GM12801 (cell line): Measurements from ENCODE around the gene DNAJC11.

Experiments used
- TF ChIP-seq, protein P1 (sequence below): IDR thresholded peaks from one replicate; pipeline ENCODE4 v1.5.1; 2011; ENCODE audit warnings: control low read depth; ENCODE audit not compliant: insufficient read length; ENCODE audit errors: extremely low read depth

DNAJC11 gene

DNA sequence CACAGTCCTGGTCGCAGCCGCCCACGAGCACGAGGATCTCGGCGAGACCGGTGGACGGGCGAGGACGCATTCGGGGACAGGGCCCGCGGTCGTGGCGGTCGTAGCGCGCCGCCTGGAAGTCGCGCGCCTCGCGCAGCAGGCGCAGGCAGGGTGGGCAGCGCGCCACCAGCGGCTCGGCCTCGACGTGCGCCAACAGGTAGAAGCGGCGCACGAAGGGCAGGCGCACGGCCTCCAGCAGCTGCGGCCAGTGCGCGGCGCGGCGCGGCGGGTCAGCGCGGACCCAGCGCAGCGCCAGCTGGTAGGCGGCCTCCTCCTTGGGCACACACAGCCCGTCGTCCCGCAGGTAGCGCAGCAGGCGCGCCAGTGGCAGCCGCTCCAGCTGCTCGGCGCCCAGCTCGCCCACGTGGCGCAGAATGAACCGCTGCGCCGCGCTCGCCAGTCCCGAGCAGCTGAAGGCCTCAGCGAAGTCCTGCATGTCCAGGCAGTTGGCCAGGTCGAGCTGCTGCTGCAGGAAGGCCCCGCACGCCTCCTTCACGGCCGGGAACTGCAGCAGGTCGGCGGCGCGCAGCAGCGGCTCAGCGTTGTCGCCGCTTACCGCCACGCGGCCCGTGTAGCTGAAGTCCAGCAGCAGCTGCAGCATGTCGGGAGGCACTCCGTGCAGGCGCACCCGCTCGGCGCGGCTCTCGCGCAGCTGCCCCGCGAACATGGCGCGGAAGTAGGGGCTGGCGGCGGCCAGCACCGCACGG, 99.5 kb downstream of the DNAJC11 start:
- TF ChIP-seq, protein P1, sequence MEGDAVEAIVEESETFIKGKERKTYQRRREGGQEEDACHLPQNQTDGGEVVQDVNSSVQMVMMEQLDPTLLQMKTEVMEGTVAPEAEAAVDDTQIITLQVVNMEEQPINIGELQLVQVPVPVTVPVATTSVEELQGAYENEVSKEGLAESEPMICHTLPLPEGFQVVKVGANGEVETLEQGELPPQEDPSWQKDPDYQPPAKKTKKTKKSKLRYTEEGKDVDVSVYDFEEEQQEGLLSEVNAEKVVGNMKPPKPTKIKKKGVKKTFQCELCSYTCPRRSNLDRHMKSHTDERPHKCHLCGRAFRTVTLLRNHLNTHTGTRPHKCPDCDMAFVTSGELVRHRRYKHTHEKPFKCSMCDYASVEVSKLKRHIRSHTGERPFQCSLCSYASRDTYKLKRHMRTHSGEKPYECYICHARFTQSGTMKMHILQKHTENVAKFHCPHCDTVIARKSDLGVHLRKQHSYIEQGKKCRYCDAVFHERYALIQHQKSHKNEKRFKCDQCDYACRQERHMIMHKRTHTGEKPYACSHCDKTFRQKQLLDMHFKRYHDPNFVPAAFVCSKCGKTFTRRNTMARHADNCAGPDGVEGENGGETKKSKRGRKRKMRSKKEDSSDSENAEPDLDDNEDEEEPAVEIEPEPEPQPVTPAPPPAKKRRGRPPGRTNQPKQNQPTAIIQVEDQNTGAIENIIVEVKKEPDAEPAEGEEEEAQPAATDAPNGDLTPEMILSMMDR = no peak

DNA sequence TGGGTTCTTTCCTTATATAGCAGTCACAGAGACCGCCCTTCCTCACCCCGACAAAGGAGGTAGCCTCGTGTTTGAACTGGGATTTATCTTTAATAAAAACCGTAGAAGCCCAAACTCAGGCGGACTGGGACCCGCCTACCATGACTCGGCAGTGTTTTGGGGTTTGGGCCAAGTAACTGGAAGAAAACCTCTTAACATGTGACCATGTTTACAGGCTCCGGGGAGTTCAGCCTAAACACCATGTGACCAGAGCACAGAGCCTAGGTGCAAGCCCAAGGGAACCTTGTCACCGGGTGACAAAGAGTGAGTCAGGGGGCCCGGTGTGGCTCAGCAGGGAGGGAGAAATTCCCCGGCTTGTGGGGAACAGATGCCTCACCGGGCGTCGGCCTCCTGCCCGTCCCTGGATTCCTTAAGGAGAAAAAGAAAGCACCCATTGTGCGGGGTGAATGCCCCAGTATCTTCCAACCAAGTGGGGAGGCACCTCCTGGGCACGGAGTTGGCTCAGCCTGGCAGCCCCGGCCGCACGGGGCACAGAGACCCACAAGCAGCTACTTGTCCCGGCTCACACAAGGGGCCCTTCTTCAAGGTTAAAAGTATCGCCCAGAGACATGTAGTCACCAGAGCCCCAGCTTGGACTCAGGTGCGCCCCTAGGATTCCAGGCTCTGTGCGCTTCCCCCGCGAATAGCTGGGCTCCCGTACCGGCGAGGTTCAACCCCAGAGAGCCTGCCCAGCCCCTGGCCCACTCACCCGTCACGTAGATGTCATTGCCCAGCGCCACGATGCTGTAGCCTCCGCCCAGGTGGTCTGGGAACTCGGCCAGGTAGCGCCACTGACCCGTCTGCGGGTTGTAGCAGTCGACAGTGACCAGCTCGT, 100.3 kb downstream of the DNAJC11 start:
- TF ChIP-seq, protein P1 = no peak

DNA sequence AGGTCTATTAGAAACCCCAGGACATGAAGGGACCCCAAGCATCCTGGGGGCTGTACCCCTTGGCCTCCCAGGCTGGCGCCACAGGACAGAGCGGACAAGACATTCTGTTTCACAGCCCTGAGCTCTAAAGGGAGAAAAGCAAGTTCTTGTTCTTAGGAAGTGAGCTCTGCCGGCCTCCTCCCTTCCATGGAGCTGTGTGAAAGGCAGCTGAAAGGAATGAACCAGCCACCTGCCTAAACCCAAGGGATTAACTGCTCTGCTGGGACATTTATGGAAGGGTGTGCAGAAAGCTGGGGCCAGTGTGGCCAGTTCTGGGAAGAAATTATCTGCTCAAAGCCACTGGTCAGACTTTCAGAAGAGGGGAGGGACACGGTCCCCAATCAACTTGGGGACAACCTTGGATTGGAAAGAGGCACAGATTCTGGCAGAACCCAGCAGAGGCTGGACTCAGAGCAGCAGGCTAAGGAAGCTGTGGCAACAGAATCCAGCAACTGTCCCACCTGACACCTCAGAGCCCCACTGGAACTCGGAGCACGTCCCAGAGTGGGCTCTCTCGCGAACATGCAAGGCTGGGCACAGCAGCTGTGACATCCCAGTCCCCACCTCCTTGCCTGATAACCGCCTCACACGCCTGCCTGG, 101.1 kb downstream of the DNAJC11 start:
- TF ChIP-seq, protein P1 = no peak

DNA sequence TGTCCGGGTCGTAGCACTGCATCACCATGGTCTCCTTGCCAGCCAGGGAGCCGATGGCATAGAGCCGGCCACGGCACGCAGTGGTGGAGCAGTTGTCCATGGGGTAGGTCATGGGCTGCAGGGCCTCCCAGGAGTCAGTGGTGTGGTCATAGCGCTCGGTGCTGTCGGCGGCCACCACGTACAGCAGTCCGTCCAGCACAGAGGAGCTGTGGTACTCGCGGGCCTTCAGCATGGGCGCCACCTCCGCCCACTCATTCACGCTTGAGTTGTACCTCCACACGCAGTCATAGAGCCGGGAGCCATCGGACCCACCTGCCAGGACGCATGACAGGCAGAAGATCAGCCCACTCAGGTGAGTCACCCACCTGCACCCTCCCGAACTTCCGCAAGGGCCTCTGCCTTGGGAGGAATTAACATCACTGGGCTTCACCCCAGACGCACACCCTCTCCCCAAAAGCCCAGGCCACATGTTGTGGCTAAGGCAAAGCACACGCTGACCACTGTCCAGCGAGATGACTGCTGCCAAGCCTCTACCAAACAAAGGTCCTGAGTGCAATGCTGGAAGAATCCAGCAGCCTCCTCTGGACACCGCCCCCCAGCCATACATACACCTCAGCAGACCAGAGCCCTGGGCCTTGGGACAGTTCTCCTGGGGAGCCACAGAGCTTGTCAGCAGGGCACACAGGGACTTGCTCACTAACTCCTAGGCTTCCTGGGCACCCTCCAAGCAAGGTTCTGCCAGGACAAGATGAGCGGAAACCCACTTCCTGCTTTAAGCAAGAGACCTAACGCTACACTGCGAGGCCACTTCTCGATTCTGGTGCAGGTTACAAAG, 102.3 kb downstream of the DNAJC11 start:
- TF ChIP-seq, protein P1 = no peak

DNA sequence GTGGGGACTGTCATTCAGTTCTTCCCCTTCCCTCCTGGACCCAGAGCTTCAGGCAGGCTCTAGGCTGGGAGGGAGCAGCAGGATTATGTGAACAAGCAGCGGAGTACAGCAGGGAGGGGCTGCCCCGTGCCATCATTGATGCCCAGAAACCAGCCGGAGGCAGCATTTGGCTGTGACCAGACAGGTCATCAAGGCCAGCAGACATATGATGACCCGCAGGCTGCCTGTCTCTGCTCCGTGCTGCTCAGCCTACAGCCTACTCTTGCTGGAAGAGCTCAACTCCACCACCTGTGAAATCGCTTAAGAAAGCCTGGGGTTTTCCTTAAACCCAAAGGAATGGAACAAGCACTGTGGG, 103.9 kb downstream of the DNAJC11 start:
- TF ChIP-seq, protein P1 = no peak

DNA sequence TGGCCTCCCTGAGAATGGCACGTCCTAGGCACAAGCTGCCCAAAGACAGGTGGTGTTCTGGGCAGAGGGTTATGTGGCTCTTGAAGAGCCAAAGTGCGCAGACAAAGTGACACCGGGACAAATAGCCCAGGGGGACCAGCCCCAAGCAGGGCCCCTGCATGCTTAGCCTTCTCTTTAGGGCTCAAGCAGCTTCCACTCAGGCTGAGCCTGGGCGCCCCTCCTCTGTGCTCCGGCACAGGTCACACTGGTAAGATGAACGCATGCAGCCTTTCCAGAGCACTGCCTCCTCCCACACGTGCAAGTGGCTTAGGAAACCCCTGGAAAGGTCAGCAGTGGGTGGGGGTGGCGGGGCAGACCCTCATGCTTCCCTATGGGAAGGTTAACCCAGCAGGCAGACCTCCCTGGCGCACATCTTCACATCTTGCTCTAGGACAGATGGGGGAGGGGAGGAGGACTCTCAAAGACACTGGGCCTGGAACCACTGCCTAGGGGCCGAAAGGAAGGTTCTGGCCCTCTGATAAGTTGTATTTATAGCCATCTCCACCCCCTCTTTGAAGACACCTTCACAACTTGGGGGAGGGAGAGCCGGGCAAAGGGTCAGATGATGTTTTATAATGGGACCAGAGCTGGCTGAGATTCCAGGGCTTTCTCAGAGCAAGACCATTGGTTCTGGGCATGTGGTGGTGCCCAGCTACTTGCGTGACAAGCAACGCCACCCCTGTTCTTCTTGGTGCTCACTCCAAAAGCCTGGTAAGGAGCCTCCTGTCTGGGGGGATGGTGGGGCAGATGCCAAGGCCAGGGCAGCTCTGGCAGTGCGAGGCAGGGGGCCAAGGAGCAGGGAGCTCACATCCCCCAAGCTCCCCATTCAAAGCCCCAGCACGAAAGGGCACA, 104.5 kb downstream of the DNAJC11 start:
- TF ChIP-seq, protein P1 = no peak
